Transverse colon (tissue), 4 donors: ENCODE data around the gene RAPGEF2. TPM values are rescaled to one million over a fixed set of nuclear protein-coding genes. Genes with fewer than 3 reads are reported as not detected.

Source experiments
- DNase-seq: peaks from one replicate; pipeline ENCODE4 v3.0.0-alpha.2; 2019
- H3K27ac ChIP-seq, 4 donors: fragments of 200-600 bp; sonication (generic); 2 replicates each; pipeline ENCODE4 v1.5.1; 2016 to 2018; ENCODE audit warnings: inconsistent platforms in 4 of 4
- H3K27me3 ChIP-seq: fragments of 200-600 bp; sonication (generic); 2 replicates; pipeline ENCODE4 v1.5.1; 2017; ENCODE audit warnings: inconsistent platforms
- H3K36me3 ChIP-seq, 4 donors: fragments of 200-600 bp; sonication (generic); 2 replicates each; pipeline ENCODE4 v1.5.1; 2017 to 2019; ENCODE audit warnings: inconsistent platforms in 4 of 4
- H3K4me1 ChIP-seq, 4 donors: fragments of 200-600 bp; sonication (generic); 2 replicates each; pipeline ENCODE4 v1.5.1; 2017 to 2020; ENCODE audit warnings: inconsistent platforms in 4 of 4
- H3K4me3 ChIP-seq, 4 donors: fragments of 200-600 bp; sonication (generic); 1 replicate in 1 of 4; 2 replicates in 3 of 4; pipeline versions ENCODE4 v1.5.1 to v1.6.1; 2017 to 2019; ENCODE audit warnings: inconsistent platforms in 4 of 4
- H3K9me3 ChIP-seq, 2 donors: fragments of 200-600 bp; sonication (generic); 2 replicates each; pipeline ENCODE4 v1.5.1; 2017 to 2019; ENCODE audit warnings: inconsistent platforms in 2 of 2
- EP300 ChIP-seq: sonication (generic); formaldehyde crosslinking; IDR thresholded peaks from one replicate; pipeline ENCODE4 v1.6.1; 2017; ENCODE audit warnings: antibody characterized with exemption, low read depth
- POLR2A ChIP-seq: fragments of 450-650 bp; IDR thresholded peaks from one replicate; pipeline ENCODE4 v1.6.1; 2016; ENCODE audit warnings: antibody characterized with exemption, mild to moderate bottlenecking, moderate library complexity
- POLR2AphosphoS5 ChIP-seq, 3 donors: sonication (generic); formaldehyde crosslinking; IDR thresholded peaks; one replicate each; pipeline ENCODE4 v1.6.1; 2016; ENCODE audit warnings: antibody characterized with exemption in 3 of 3
- WGBS, 2 donors: methylation state at CpG; one replicate each; pipeline ENCODE4 v1.1.5; 2018; ENCODE audit warnings: low coverage in 1 of 2; 5-methylcytosine and 5-hydroxymethylcytosine counted together
- in situ Hi-C, 4 donors: fragments of 200-750 bp; cut with MboI; loops; one replicate each; pipeline versions ENCODE4 v1.15.0 to v1.15.1; 2017; ENCODE audit warnings: low sequenced_read_pairs in 3 of 4, low pct_ligation_motif_present in 1 of 4, low pct_unique_long_range_greater_than_20kb in 1 of 4
- intact Hi-C: fragments of 100-400 bp; cut with DNase I; formaldehyde crosslinking; loops from one replicate; pipeline ENCODE4 v1.15.1; 2023; ENCODE audit warnings: low total_unique reads
- total RNA-seq, 4 donors: library from RNA; depleted of rRNA; stranded (reverse); fragments of >200 nt; gene quantifications; one replicate each; pipeline ENCODE4 v1.1.0, GENCODE V29; 2016
- TF ChIP-seq, protein P1 (sequence below), 5 experiments: fragments of 200-600 bp in 3 of 5; fragments of 450-650 bp in 2 of 5; sonication (generic) in 3 of 5; IDR thresholded peaks; 1 replicate in 2 of 5; 2 replicates in 3 of 5; pipeline ENCODE4 v1.5.1; 2016 to 2017; ENCODE audit warnings: antibody characterized with exemption in 5 of 5, inconsistent platforms in 3 of 5, mild to moderate bottlenecking in 2 of 5, moderate library complexity in 1 of 5

The RAPGEF2 gene
- total RNA-seq, 4 donors from 2014 or later: 23.3 to 64.8 (median 49.6) TPM

DNA sequence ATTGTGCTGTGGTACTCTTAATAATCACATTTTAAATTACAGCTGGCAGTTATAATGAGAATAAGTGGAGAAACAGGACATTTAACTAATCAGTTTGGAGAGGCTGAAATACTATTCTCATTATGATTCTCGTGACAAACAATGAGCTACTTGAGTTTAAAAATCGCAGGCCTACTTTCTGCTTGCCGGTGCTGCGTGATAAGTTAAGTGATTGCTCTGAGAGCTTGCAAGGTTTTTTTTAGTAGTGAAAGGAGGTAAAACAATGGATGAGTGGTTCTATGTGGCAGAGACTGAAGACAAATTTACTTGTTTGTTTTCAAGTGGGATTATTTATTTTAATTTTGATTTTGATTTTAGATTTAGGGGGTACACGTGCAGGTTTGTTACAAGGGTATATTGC lies 114.0 kb downstream of the RAPGEF2 start:
- intact Hi-C loops: no loop called here

DNA sequence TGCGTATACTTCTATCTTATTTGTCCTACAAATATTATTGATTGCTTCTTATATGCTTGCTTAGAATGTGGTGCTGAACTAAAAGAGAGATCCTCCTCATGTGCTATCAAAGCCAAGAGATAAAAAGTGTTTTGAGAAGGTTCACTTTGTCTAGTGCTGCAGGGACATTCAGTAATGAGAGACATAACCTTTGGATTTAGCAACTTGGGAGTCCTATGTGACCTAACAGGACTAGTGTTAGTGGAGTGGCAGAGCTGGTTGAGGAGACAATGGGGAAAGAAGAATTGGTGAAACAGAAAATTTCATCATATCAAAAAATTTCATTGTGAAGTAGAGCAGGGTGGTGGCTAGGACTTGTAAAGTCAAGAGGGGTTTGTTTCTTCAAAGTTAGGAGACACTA lies 117.0 kb downstream of the RAPGEF2 start:
- 98 to 100% methylated on average over 1 of the region's 1 CpG for WGBS, 2 donors
- no peaks in the 10 kb centered on the region for H3K27me3 ChIP-seq
- in situ Hi-C loops (no loop called here), intact Hi-C loops (no loop called here)
- no peaks in the 10 kb centered on the region for H3K36me3 ChIP-seq
- no peak overlapping the region for H3K27ac ChIP-seq
- peaks cover 0 to 23% (median 6%) of the 10 kb centered on the region in 4 donors for H3K4me1 ChIP-seq
- no peaks in the 10 kb centered on the region for H3K9me3 ChIP-seq
- no peak for DNase-seq
- no peak overlapping the region for H3K4me3 ChIP-seq
- TF ChIP-seq POLR2A: no peak
- TF ChIP-seq POLR2AphosphoS5 (IDR thresholded peaks at IDR 0.05): no peak
- TF ChIP-seq, protein P1, sequence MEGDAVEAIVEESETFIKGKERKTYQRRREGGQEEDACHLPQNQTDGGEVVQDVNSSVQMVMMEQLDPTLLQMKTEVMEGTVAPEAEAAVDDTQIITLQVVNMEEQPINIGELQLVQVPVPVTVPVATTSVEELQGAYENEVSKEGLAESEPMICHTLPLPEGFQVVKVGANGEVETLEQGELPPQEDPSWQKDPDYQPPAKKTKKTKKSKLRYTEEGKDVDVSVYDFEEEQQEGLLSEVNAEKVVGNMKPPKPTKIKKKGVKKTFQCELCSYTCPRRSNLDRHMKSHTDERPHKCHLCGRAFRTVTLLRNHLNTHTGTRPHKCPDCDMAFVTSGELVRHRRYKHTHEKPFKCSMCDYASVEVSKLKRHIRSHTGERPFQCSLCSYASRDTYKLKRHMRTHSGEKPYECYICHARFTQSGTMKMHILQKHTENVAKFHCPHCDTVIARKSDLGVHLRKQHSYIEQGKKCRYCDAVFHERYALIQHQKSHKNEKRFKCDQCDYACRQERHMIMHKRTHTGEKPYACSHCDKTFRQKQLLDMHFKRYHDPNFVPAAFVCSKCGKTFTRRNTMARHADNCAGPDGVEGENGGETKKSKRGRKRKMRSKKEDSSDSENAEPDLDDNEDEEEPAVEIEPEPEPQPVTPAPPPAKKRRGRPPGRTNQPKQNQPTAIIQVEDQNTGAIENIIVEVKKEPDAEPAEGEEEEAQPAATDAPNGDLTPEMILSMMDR (IDR thresholded peaks at IDR 0.05): no peak
- no peak for TF ChIP-seq EP300

More for the DNA sequence above, 114.0 kb downstream of the RAPGEF2 start:
- Histone ChIP-seq H3K27me3 (no peaks in the 10 kb centered on the region), H3K4me1 (peaks cover 0 to 5% (median 1%) of the 10 kb centered on the region in 4 donors), H3K4me3 (no peak overlapping the region), H3K9me3 (no peaks in the 10 kb centered on the region), H3K36me3 (no peaks in the 10 kb centered on the region), H3K27ac (no peak overlapping the region)
- in situ Hi-C loops: no loop called here
- WGBS, 2 donors: 84 to 97% methylated on average over 5 of the region's 5 CpGs
- no peak for TF ChIP-seq POLR2AphosphoS5 (IDR thresholded peaks at IDR 0.05)
- no peak for TF ChIP-seq EP300
- TF ChIP-seq, protein P1 (IDR thresholded peaks at IDR 0.05): no peak
- TF ChIP-seq POLR2A: no peak
- no peak for DNase-seq

DNA sequence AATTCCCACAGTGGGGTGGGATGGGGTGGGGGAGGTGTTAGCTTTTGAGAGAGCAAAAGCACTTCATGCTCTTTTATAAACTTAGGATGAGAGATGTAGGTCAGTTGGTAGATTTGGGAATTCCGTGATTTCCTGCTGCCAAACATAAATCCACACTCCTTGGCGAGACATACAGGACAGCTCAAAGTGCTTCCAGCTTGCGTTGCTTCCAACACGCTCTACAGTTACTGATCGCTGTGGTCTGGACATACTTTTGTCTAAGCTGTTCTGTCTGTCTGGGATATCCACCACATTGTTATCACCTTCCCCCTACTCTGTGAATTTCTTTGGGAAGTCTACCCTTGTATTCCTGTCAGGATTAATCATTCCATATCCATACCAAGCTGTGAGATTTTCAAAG lies 117.5 kb downstream of the RAPGEF2 start:
- 73 to 85% methylated on average over 4 to 5 of the region's 5 CpGs for WGBS, 2 donors
- in situ Hi-C loops (no loop called here), intact Hi-C loops (no loop called here)
- DNase-seq: no peak
- Histone ChIP-seq H3K9me3 (no peaks in the 10 kb centered on the region), H3K36me3 (no peaks in the 10 kb centered on the region), H3K27me3 (no peaks in the 10 kb centered on the region), H3K4me3 (no peak overlapping the region), H3K4me1 (peaks cover 0 to 23% (median 6%) of the 10 kb centered on the region in 4 donors), H3K27ac (no peak overlapping the region)
- no peak for TF ChIP-seq POLR2AphosphoS5 (IDR thresholded peaks at IDR 0.05)
- TF ChIP-seq, protein P1 (IDR thresholded peaks at IDR 0.05): no peak
- TF ChIP-seq EP300: no peak
- TF ChIP-seq POLR2A: no peak

DNA sequence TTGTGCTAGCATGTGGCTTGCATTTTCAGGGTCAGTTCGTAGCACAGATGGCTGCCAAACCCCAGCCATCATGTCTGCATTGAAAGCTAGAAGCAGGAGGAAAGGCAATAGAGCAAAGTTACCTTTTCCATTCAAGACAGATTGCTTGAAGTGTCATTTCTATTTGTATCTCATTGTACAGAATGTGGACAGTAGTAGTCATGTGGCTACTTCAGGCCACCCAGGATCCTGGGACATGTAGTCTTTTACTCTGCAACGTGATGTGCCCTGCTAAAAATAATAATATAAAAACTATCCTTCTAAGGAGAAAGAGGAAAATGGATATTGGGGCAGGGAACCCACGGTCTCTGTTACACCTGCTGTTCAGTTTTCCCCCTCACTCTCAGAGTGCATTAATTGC lies 118.4 kb downstream of the RAPGEF2 start:
- intact Hi-C loops: no loop called here

More for the DNA sequence above, 118.4 kb downstream of the RAPGEF2 start:
- Histone ChIP-seq H3K4me1 (peaks cover 0 to 23% (median 6%) of the 10 kb centered on the region in 4 donors), H3K27ac (no peak overlapping the region), H3K4me3 (no peak overlapping the region), H3K36me3 (no peaks in the 10 kb centered on the region), H3K9me3 (no peaks in the 10 kb centered on the region), H3K27me3 (no peaks in the 10 kb centered on the region)
- TF ChIP-seq, protein P1 (IDR thresholded peaks at IDR 0.05): no peak
- no peak for TF ChIP-seq POLR2A
- TF ChIP-seq EP300: no peak
- TF ChIP-seq POLR2AphosphoS5 (IDR thresholded peaks at IDR 0.05): no peak
- in situ Hi-C loops: no loop called here
- WGBS, 2 donors: 87 to 95% methylated on average over 3 of the region's 3 CpGs
- no peak for DNase-seq
